Endothelial cell of umbilical vein (primary cell): ENCODE results near the gene SRM. TPM values are rescaled to one million over a fixed set of nuclear protein-coding genes. Genes with fewer than 3 reads are reported as not detected.
"Not testable (repeated sequence)": the region's sequence is repeated elsewhere in the genome, so short reads cannot be mapped to it uniquely, and the experiment has no call there.

Source experiments
- BruUV-seq: library from RNA; stranded (reverse); fragments of 400-500 nt; replicated peaks from 2 replicates; lab custom pipeline; 2021; lab: Mats Ljungman, UMichigan
- CTCF ChIA-PET: fragments of 300-600, 350-600 bp; sonication (Branson Sonifier 250); formaldehyde crosslinking; loops from one replicate; lab custom pipeline; 2021; ENCODE audit warnings: antibody characterized with exemption, inconsistent platforms; lab: Charles Lee
- POLR2A ChIA-PET: fragments of 300-600, 350-600 bp; sonication (Branson Sonifier 250); formaldehyde crosslinking; loops from one replicate; lab custom pipeline; 2021; ENCODE audit warnings: antibody characterized with exemption, inconsistent platforms; lab: Charles Lee
- DNase-seq: peaks from one replicate; pipeline ENCODE4 v3.0.0-alpha.2; 2011; ENCODE audit warnings: low read depth, low spot score
- FAIRE-seq: peaks from 2 replicates; lab custom pipeline; 2011; peaks lifted over from hg19 to GRCh38; lab: Jason Lieb, UNC
- H2AFZ ChIP-seq: 2 replicates; pipeline ENCODE4 v1.6.0; 2012; ENCODE audit warnings: low read depth, low read length, control low read depth, inconsistent platforms
- H3K27ac ChIP-seq: 2 replicates; pipeline ENCODE4 v1.5.1; 2011; ENCODE audit warnings: low read depth, mild to moderate bottlenecking, control low read depth, low read length, moderate library complexity; ENCODE audit not compliant: insufficient read depth
- H3K27me3 ChIP-seq, 2 experiments: 2 replicates each; pipeline versions ENCODE4 v1.6.0 to v1.6.1; 2011; ENCODE audit warnings: low read length in 2 of 2, mixed read lengths in 1 of 2; ENCODE audit not compliant: control insufficient read depth in 2 of 2, insufficient read depth in 2 of 2
- H3K36me3 ChIP-seq, 2 experiments: 2 replicates in 1 of 2; 3 replicates in 1 of 2; pipeline ENCODE4 v1.5.1; 2011; ENCODE audit warnings: low read length in 2 of 2, mild to moderate bottlenecking in 1 of 2, moderate library complexity in 1 of 2; ENCODE audit not compliant: control insufficient read depth in 2 of 2, insufficient read depth in 2 of 2; ENCODE audit errors: extremely low read depth in 1 of 2
- H3K4me1 ChIP-seq: 3 replicates; pipeline ENCODE4 v1.5.1; 2011; ENCODE audit warnings: mild to moderate bottlenecking, low read length; ENCODE audit not compliant: control insufficient read depth, insufficient read depth; ENCODE audit errors: extremely low read depth
- H3K4me2 ChIP-seq: 2 replicates; pipeline ENCODE4 v1.6.1; 2011; ENCODE audit warnings: low read length, control low read depth, mixed read lengths; ENCODE audit not compliant: insufficient read depth
- H3K4me3 ChIP-seq, 3 experiments: fragments of 200-600 bp in 1 of 3; sonication (generic), shearing (Covaris generic) in 1 of 3; replicated peaks in 1 of 3; 2 replicates each; pipeline ENCODE4 v1.5.1; 2011 to 2016; ENCODE audit warnings: control low read depth in 3 of 3, low read length in 3 of 3, mild to moderate bottlenecking in 2 of 3, inconsistent platforms in 1 of 3, low read depth in 1 of 3, moderate library complexity in 1 of 3; ENCODE audit not compliant: insufficient read depth in 1 of 3
- H3K79me2 ChIP-seq: 2 replicates; pipeline ENCODE4 v1.6.0; 2012; ENCODE audit warnings: low read length, inconsistent platforms; ENCODE audit not compliant: control insufficient read depth, insufficient read depth
- H3K9ac ChIP-seq: replicated peaks from 2 replicates; pipeline ENCODE3; 2011; ENCODE audit warnings: low read length, control low read depth; ENCODE audit not compliant: insufficient read depth; ENCODE audit errors: extremely low read depth
- H3K9me1 ChIP-seq: replicated peaks from 3 replicates; pipeline ENCODE4 v1.6.0; 2011; ENCODE audit warnings: mild to moderate bottlenecking, low read length; ENCODE audit not compliant: control insufficient read depth, insufficient read depth; ENCODE audit errors: extremely low read depth
- H3K9me3 ChIP-seq: replicated peaks from 2 replicates; pipeline ENCODE4 v1.5.1; 2012; ENCODE audit warnings: low read length, inconsistent platforms; ENCODE audit not compliant: control insufficient read depth, insufficient read depth
- H4K20me1 ChIP-seq: replicated peaks from 2 replicates; pipeline ENCODE3; 2011; ENCODE audit warnings: mild to moderate bottlenecking, low read length; ENCODE audit not compliant: control insufficient read depth, insufficient read depth; ENCODE audit errors: extremely low read depth
- CTCF ChIP-seq, 2 donors: IDR thresholded peaks; 1 replicate in 1 of 2; 2 replicates in 1 of 2; pipeline ENCODE4 v1.5.1; 2011; ENCODE audit warnings: low read length in 2 of 2, mild to moderate bottlenecking in 2 of 2, moderate library complexity in 2 of 2, control low read depth in 1 of 2, inconsistent platforms in 1 of 2, low read depth in 1 of 2; ENCODE audit not compliant: insufficient read depth in 1 of 2; ENCODE audit errors: extremely low read depth in 1 of 2
- EZH2 ChIP-seq: IDR thresholded peaks from 2 replicates; pipeline ENCODE4 v1.6.1; 2012; ENCODE audit warnings: borderline replicate concordance, low read depth, mild to moderate bottlenecking, moderate library complexity, low read length, inconsistent platforms; ENCODE audit not compliant: severe bottlenecking
- FOS ChIP-seq: IDR thresholded peaks from 2 replicates; pipeline ENCODE4 v1.6.1; 2011; ENCODE audit warnings: mild to moderate bottlenecking, low read length, moderate library complexity, borderline replicate concordance; ENCODE audit not compliant: insufficient read depth
- GATA2 ChIP-seq: IDR thresholded peaks from 2 replicates; pipeline ENCODE4 v1.7.0; 2011; ENCODE audit warnings: low read depth, mild to moderate bottlenecking, moderate library complexity, mixed read lengths, low read length; ENCODE audit not compliant: insufficient read length, insufficient read depth
- JUN ChIP-seq: IDR thresholded peaks from 2 replicates; pipeline ENCODE4 v1.6.1; 2011; ENCODE audit warnings: borderline replicate concordance, low read depth; ENCODE audit not compliant: insufficient read length, insufficient read depth
- MAX ChIP-seq: IDR thresholded peaks from 2 replicates; pipeline ENCODE4 v1.6.1; 2011; ENCODE audit not compliant: insufficient read depth, insufficient read length
- MYC ChIP-seq: IDR thresholded peaks from one replicate; pipeline ENCODE4 v1.6.1; 2011; ENCODE audit warnings: mild to moderate bottlenecking, low read depth, low read length
- POLR2A ChIP-seq: IDR thresholded peaks from 2 replicates; pipeline ENCODE4 v1.6.1; 2012; ENCODE audit warnings: low read depth, mild to moderate bottlenecking, control low read depth, low read length
- POLR2AphosphoS5 ChIP-seq: IDR thresholded peaks from 2 replicates; pipeline ENCODE4 v1.6.1; 2012; ENCODE audit warnings: low read depth, mild to moderate bottlenecking, control low read depth, low read length, moderate library complexity; ENCODE audit not compliant: insufficient read depth
- dilution Hi-C: fragments of 300-500 bp; cut with MboI; formaldehyde crosslinking; loops from one replicate; pipeline ENCODE4 v1.15.0; 2019; ENCODE audit warnings: low sequenced_read_pairs; ENCODE audit not compliant: extremely low pct_ligation_motif_present
- intact Hi-C: fragments of 100-400 bp; cut with micrococcal nuclease; formaldehyde crosslinking; loops from one replicate; pipeline ENCODE4 v1.10.0; 2022
- polyA plus RNA-seq, 4 experiments: library from polyadenylated mRNA; depleted of rRNA in 3 of 4; stranded (reverse) in 3 of 4; unstranded in 1 of 4; fragments of >200 nt; gene quantifications; 2 replicates each; pipeline versions ENCODE4 v1.2.1 to v1.2.3, GENCODE V29; 2011 to 2012; ENCODE audit warnings: missing spikeins in 1 of 4
- total RNA-seq: library from RNA; stranded (reverse); gene quantifications from 2 replicates; pipeline ENCODE4 v1.2.3, GENCODE V29; 2021

Gene SRM
- total and polyA plus RNA-seq, 2 donors (not counting 3 experiments of a cell fraction or from before 2014, with no cell fraction given), result 81.3 to 172 TPM

- H3K9ac ChIP-seq, H3K79me2 ChIP-seq, H4K20me1 ChIP-seq, CTCF ChIA-PET, H2AFZ ChIP-seq, H3K27ac ChIP-seq, H3K4me1 ChIP-seq, H3K9me1 ChIP-seq, BruUV-seq, dilution Hi-C loops, H3K9me3 ChIP-seq, H3K4me3 ChIP-seq, FAIRE-seq, H3K4me2 ChIP-seq, DNase-seq, intact Hi-C loops, POLR2A ChIA-PET, H3K27me3 ChIP-seq: not testable (repeated sequence)
- peaks cover 29 to 32% of the 10 kb centered on the region in 2 experiments for H3K36me3 ChIP-seq
Observed at GRCh38 chr1:11083784-11084183, 24.0 kb upstream of the SRM start.

GRCh38 chr1:11080931-11081330, 21.1 kb upstream of the SRM start:
- H3K36me3 ChIP-seq, result peaks cover 28 to 32% of the 10 kb centered on the region in 2 experiments
- no peaks in the 10 kb centered on the region for H4K20me1 ChIP-seq
- H3K4me2 ChIP-seq, result no peak overlapping the region
- dilution Hi-C loops (no loop called here), intact Hi-C loops (no loop called here)
- no peak overlapping the region for H3K9ac ChIP-seq
- no peaks in the 10 kb centered on the region for H3K79me2 ChIP-seq
- H2AFZ ChIP-seq, result no peak overlapping the region
- BruUV-seq, result no TSS peak
- ChIA-PET CTCF (interaction anchor here (0.5 to 1.9 kb wide), 2 partner anchors 43 to 177 kb away, joined by 3 to 8 read pairs; no protein-coding TSS in a partner anchor), POLR2A (no interaction called here)
- no peaks in the 10 kb centered on the region for H3K9me1 ChIP-seq
- FAIRE-seq (no peak), DNase-seq (no peak)
- no peaks in the 10 kb centered on the region for H3K4me1 ChIP-seq
- no peaks in the 10 kb centered on the region for H3K9me3 ChIP-seq
- TF ChIP-seq POLR2A (no peak), MAX (no peak), EZH2 (no peak), GATA2 (no peak), FOS (no peak), CTCF (IDR thresholded peaks at IDR 0.05; ENCODE audit: extremely low read depth in 1 of 2, insufficient read depth in 1 of 2, low read depth in 1 of 2, low read length in 2 of 2) (no peak), JUN (no peak), MYC (no peak), POLR2AphosphoS5 (no peak)
- no peaks in the 10 kb centered on the region for H3K27me3 ChIP-seq
- no peak overlapping the region for H3K4me3 ChIP-seq
- no peak overlapping the region for H3K27ac ChIP-seq
